K562 (cell line): ENCODE data around the gene VPS33B.

Source experiments
- CBX8 ChIP-seq: fragments of 200-600 bp; sonication (generic); IDR thresholded peaks from 2 replicates; pipeline ENCODE4 v1.6.1; 2012; ENCODE audit warnings: borderline replicate concordance, mixed run types, low read depth, mild to moderate bottlenecking, moderate library complexity, mixed read lengths, low read length, control low read depth, inconsistent platforms; ENCODE audit not compliant: poor library complexity, severe bottlenecking; ENCODE audit errors: extremely low read depth
- EZH2 ChIP-seq: IDR thresholded peaks from 2 replicates; pipeline ENCODE4 v1.6.1; 2012; ENCODE audit warnings: low read depth, mild to moderate bottlenecking, inconsistent platforms, low read length, borderline replicate concordance
- FIP1L1 ChIP-seq: fragments of 200-400 bp; formaldehyde crosslinking; IDR thresholded peaks from 2 replicates; pipeline ENCODE4 v1.6.1; 2018; ENCODE audit warnings: mild to moderate bottlenecking, low read depth, low read length; ENCODE audit not compliant: poor library complexity, severe bottlenecking
- FOXP1 ChIP-seq: sonication (generic); formaldehyde crosslinking; IDR thresholded peaks from 2 replicates; pipeline ENCODE4 v1.8.0; 2022; ENCODE audit warnings: mild to moderate bottlenecking, missing genetic modification reagents
- HOMEZ ChIP-seq: fragments of 250-450 bp; sonication (Bioruptor Pico); IDR thresholded peaks from 2 replicates; pipeline ENCODE4 v1.4.0; 2020; ENCODE audit warnings: mild to moderate bottlenecking, moderate library complexity
- KDM1A ChIP-seq, 2 experiments: fragments of 450-650 bp; IDR thresholded peaks; 2 replicates each; pipeline ENCODE4 v1.6.1; 2016; ENCODE audit warnings: mild to moderate bottlenecking in 2 of 2
- POLR2A ChIP-seq: fragments of 450-650 bp; conservative IDR thresholded peaks from 2 replicates; pipeline ENCODE4 v1.6.1; 2016

DNA sequence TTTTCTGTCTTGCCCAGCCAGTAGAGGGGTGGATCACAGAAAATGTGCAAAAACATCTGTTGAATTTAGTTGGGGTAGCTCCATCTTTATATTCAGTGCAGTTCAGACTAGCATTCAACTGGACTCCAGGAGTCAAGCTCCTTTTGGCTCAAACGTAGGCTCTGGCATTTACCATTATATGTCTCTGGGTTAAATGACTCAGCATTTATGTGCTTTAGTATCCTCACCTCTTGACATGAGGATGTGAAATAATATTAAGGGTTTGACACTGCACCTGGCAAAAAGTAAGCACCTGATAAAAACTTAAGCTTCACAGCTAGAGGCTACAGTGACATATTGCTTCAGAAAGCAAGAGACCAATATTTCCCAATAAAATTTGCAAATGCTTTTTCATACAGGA lies 42.8 kb downstream of the VPS33B start:
- TF ChIP-seq FOXP1 (CRISPR knock-in tag) = no peak
- TF ChIP-seq EZH2 = no peak
- TF ChIP-seq POLR2A = no peak
- TF ChIP-seq HOMEZ (CRISPR knock-in tag) = no peak
- no peak for TF ChIP-seq FIP1L1
- no peak for TF ChIP-seq CBX8
- TF ChIP-seq KDM1A (IDR thresholded peaks at IDR 0.05) = no peak
